ENCODE measurements around the gene RAB40B.
"Not testable (repeated sequence)": the region's sequence is repeated elsewhere in the genome, so short reads cannot be mapped to it uniquely, and the experiment has no call there.

RAB40B gene

GRCh38 chr17:82698065-82698973 lies at the start of gene RAB40B:
RAB40B (minus strand) TSS chr17:82698698; CDS start chr17:82698596, 102 bp downstream.
- H3K36me3 ChIP-seq (ENCODE audit: insufficient read depth, low read length), result no peaks in the 10 kb centered on the region
- H3K27ac ChIP-seq (ENCODE audit: low read depth, low read length), result no peak within 1 kb of the TSS
- H3K9me3 ChIP-seq (ENCODE audit: low read length), result no peaks in the 10 kb centered on the region
- H3K4me1 ChIP-seq (ENCODE audit: insufficient read depth, low read length), result peaks cover 11% of the 10 kb centered on the region
- peak within 1 kb of the TSS; percentile 70 to 80 for H3K4me3 ChIP-seq (ENCODE audit: low read depth in 1 of 2, low read length in 2 of 2)
- peaks cover 0 to 6% of the 10 kb centered on the region in 2 donors for H3K27me3 ChIP-seq (ENCODE audit: control insufficient read depth in 1 of 2, insufficient read depth in 2 of 2, low read length in 2 of 2)
- no peak within 1 kb of the TSS for H3K9ac ChIP-seq (ENCODE audit: low read length)

DNA sequence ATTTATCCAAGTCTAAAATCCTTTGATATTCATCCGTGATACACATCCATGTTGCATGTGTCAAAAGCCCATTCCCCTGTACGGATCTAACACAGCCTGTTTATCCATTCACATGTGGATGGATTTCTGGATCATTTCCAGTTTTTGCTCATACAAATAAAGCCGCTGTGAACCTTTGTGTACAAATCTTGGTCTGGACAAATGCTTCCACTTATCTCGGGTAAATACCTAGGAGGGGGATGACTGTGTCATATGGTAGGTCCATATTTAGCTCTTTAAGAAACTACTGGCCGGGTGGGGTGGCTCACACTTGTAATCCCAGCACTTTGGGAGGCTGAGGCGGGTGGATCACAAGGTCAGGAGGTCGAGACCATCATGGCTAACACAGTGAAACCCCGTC lies 47.0 kb upstream of the RAB40B start:
- H3K36me3 ChIP-seq (ENCODE audit: insufficient read depth, low read length), result peaks cover 27% of the 10 kb centered on the region
- no peaks in the 10 kb centered on the region for H3K27me3 ChIP-seq (ENCODE audit: control insufficient read depth in 1 of 2, insufficient read depth in 2 of 2, low read length in 2 of 2)
- H3K9ac ChIP-seq (ENCODE audit: low read length), result no peak overlapping the region
- no peak overlapping the region for H3K4me3 ChIP-seq (ENCODE audit: low read depth in 1 of 2, low read length in 2 of 2)
- no peaks in the 10 kb centered on the region for H3K4me1 ChIP-seq (ENCODE audit: insufficient read depth, low read length)
- H3K27ac ChIP-seq (ENCODE audit: low read depth, low read length), result no peak overlapping the region
- peaks cover 4% of the 10 kb centered on the region for H3K9me3 ChIP-seq (ENCODE audit: low read length)

DNA sequence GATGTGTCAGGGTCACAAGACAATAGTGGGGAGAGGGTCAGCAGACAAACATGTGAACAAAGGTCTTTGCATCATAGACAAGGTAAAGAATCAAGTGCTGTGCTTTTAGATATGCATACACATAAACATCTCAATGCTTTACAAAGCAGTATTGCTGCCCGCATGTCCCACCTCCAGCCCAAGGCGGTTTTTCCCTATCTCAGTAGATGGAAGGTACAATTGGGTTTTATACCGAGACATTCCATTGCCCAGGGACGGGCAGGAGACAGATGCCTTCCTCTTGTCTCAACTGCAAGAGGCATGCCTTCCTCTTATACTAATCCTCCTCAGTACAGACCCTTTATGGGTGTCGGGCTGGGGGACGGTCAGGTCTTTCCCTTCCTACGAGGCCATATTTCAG lies 46.2 kb upstream of the RAB40B start:
- H3K27ac ChIP-seq (ENCODE audit: low read depth, low read length), result not testable (repeated sequence)
- peaks cover 34% of the 10 kb centered on the region for H3K36me3 ChIP-seq (ENCODE audit: insufficient read depth, low read length)

DNA sequence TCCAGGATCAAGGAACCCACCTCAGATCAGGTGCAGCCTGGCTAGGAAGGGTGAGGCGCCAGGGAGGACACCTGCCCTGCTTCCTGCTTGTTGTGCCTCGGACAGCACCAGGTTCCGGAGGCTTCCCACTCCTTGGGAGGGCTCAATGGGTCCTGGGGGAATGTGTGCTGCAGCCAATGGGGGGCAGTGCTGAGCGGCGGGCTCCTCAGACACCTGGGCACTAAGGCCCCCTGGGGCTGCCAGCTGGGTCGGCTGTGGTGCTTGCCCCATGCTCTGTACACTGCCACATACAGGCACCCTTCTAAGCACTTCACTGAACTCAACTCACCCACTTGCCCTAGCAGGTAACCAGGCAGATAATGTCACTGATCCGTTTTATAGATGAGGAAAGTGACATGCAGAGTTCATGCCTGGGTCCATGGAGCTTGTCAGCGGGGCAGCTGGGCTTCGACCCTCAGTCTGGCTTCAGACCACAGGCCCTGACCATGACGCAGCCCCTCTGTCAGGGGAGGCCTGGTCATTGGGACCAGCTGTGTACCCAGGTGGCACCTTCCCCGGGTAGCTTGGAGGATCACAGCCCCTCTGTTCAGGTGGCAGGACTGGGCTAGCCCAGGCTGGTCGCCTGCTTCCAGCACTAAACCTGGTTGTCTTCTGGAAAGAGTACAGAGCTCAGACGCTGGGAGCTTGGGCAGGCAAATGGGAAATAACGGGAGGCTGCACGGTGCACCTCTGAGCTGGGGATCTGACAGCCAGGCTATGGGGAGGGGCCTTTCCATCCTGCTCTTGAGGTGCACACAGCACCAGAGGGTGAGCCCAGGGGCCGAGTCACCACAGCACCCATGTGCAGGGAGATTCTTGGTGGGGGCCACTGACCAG lies 45.1 kb upstream of the RAB40B start:
- Histone ChIP-seq H3K27ac (ENCODE audit: low read depth, low read length) (no peak overlapping the region), H3K36me3 (ENCODE audit: insufficient read depth, low read length) (peaks cover 34% of the 10 kb centered on the region), H3K4me3 (ENCODE audit: low read depth in 1 of 2, low read length in 2 of 2) (no peak overlapping the region), H3K4me1 (ENCODE audit: insufficient read depth, low read length) (no peaks in the 10 kb centered on the region), H3K9me3 (ENCODE audit: low read length) (peaks cover 9% of the 10 kb centered on the region), H3K9ac (ENCODE audit: low read length) (no peak overlapping the region), H3K27me3 (ENCODE audit: control insufficient read depth in 1 of 2, insufficient read depth in 2 of 2, low read length in 2 of 2) (no peaks in the 10 kb centered on the region)

More for the DNA sequence above, 46.2 kb upstream of the RAB40B start:
- not testable (repeated sequence) for H3K4me1 ChIP-seq (ENCODE audit: insufficient read depth, low read length); H3K9ac ChIP-seq (ENCODE audit: low read length); H3K9me3 ChIP-seq (ENCODE audit: low read length); H3K27me3 ChIP-seq (ENCODE audit: control insufficient read depth in 1 of 2, insufficient read depth in 2 of 2, low read length in 2 of 2); H3K4me3 ChIP-seq (ENCODE audit: low read depth in 1 of 2, low read length in 2 of 2)

GRCh38 chr17:82740906-82741759 lies 42.6 kb upstream of the RAB40B start:
- Histone ChIP-seq H3K27ac (ENCODE audit: low read depth, low read length) (no peak overlapping the region), H3K9me3 (ENCODE audit: low read length) (peaks cover 9% of the 10 kb centered on the region), H3K27me3 (ENCODE audit: control insufficient read depth in 1 of 2, insufficient read depth in 2 of 2, low read length in 2 of 2) (no peaks in the 10 kb centered on the region), H3K36me3 (ENCODE audit: insufficient read depth, low read length) (peaks cover 34% of the 10 kb centered on the region), H3K4me1 (ENCODE audit: insufficient read depth, low read length) (peaks cover 8% of the 10 kb centered on the region), H3K9ac (ENCODE audit: low read length) (no peak overlapping the region), H3K4me3 (ENCODE audit: low read depth in 1 of 2, low read length in 2 of 2) (no peak overlapping the region)

- H3K4me1 ChIP-seq (ENCODE audit: insufficient read depth, low read length), result peaks cover 10% of the 10 kb centered on the region
- no peaks in the 10 kb centered on the region for H3K27me3 ChIP-seq (ENCODE audit: control insufficient read depth in 1 of 2, insufficient read depth in 2 of 2, low read length in 2 of 2)
- no peak overlapping the region for H3K27ac ChIP-seq (ENCODE audit: low read depth, low read length)
- peaks cover 28% of the 10 kb centered on the region for H3K36me3 ChIP-seq (ENCODE audit: insufficient read depth, low read length)
- H3K4me3 ChIP-seq (ENCODE audit: low read depth in 1 of 2, low read length in 2 of 2), result no peak overlapping the region
- H3K9me3 ChIP-seq (ENCODE audit: low read length), result peaks cover 9% of the 10 kb centered on the region
- no peak overlapping the region for H3K9ac ChIP-seq (ENCODE audit: low read length)
Observed at GRCh38 chr17:82737967-82738877, 39.7 kb upstream of the RAB40B start.

DNA sequence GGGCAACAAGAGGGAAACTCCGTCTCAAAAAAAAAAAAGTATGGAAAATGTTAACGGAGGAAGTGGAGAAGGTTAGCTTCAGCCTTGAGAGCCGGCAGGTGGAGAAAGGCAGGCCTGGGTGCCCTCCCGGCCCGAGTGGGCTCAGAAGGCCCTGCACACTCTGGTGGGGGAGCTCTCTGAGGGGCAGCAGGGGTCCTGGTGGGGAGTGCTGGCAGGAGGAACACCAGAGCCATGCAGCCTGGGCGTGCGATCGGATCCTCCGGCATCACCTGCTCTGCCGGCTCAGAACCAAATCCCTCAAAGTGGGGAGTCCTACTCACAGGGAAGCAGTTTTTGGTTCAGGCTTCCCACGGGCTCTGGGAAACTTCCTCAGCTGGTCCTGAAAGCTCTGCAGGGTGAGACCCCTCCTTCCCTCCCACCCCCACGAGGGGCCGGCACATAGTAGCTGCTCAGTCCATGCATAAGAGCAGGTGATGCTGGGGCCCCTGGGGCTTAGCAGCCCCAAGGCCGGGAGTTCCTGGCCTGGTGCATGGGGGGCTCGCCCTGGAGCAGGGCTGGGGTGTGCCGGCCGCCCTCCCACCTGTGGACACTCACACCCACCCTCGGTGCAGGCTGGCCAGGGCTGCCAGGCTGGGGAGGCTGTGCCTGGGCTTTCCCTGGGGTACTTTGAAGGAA lies 38.1 kb upstream of the RAB40B start:
- H3K9ac ChIP-seq (ENCODE audit: low read length), result peak overlapping the region; percentile 53
- peaks cover 10% of the 10 kb centered on the region for H3K4me1 ChIP-seq (ENCODE audit: insufficient read depth, low read length)
- H3K27ac ChIP-seq (ENCODE audit: low read depth, low read length), result no peak overlapping the region
- H3K4me3 ChIP-seq (ENCODE audit: low read depth in 1 of 2, low read length in 2 of 2), result peak overlapping the region in 1 of 2 donors; percentile 70
- H3K27me3 ChIP-seq (ENCODE audit: control insufficient read depth in 1 of 2, insufficient read depth in 2 of 2, low read length in 2 of 2), result no peaks in the 10 kb centered on the region
- H3K9me3 ChIP-seq (ENCODE audit: low read length), result peaks cover 9% of the 10 kb centered on the region
- peaks cover 18% of the 10 kb centered on the region for H3K36me3 ChIP-seq (ENCODE audit: insufficient read depth, low read length)

DNA sequence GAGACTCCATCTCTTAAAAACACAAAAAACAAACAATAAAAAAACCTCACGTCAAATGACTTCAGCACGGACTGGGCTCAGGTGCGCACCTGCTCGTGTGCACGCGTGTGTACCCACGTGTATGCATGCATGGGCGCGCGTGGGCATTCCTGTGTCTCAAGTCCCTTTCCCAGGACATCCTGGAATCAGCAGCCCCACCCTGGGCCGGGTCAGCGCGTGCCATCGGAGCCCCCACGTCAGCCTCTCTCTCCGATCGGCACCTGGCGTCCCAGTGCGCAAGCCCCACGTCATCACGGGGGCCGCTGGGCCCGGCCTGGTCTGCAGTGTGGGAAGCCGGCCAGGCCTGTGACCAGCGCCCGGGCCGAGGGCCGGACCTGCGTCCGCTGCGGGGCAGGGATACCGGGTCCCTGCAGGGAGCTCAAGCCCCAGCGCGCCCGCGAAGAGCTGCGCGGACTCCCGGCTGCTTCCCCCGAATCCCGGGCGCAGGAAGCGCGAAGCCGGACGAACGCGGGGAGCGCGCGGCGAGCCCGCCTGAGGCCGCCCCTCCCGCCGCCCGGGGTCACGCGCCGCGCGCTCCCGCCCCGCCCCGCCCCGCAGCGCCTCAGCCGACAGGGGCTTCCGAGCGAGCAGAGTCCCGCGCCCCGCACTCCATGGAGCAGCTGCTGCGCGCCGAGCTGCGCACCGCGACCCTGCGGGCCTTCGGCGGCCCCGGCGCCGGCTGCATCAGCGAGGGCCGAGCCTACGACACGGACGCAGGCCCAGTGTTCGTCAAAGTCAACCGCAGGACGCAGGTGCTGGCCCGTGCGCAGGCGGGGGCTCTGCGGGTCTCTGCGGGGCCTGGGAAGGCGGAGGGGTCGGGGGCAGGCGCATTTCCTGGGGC lies 36.7 kb upstream of the RAB40B start, which contains the start of gene FN3K:
FN3K (plus strand) TSS at position 629 of the 880 bp plus-strand sequence; CDS start at position 651, 22 bp downstream.
- H3K9ac ChIP-seq (ENCODE audit: low read length), result peak within 1 kb of the TSS; percentile 53

GRCh38 chr17:82732118-82732743 lies 33.7 kb upstream of the RAB40B start:
- Histone ChIP-seq H3K36me3 (ENCODE audit: insufficient read depth, low read length) (no peaks in the 10 kb centered on the region), H3K27ac (ENCODE audit: low read depth, low read length) (no peak overlapping the region), H3K9ac (ENCODE audit: low read length) (no peak overlapping the region), H3K4me3 (ENCODE audit: low read depth in 1 of 2, low read length in 2 of 2) (no peak overlapping the region), H3K9me3 (ENCODE audit: low read length) (no peaks in the 10 kb centered on the region), H3K27me3 (ENCODE audit: control insufficient read depth in 1 of 2, insufficient read depth in 2 of 2, low read length in 2 of 2) (no peaks in the 10 kb centered on the region), H3K4me1 (ENCODE audit: insufficient read depth, low read length) (peaks cover 10% of the 10 kb centered on the region)

More for the DNA sequence above, 36.7 kb upstream of the RAB40B start, which contains the start of gene FN3K:
- Histone ChIP-seq H3K4me3 (ENCODE audit: low read depth in 1 of 2, low read length in 2 of 2) (peak within 1 kb of the TSS; percentile 68 to 70), H3K4me1 (ENCODE audit: insufficient read depth, low read length) (peaks cover 10% of the 10 kb centered on the region), H3K27me3 (ENCODE audit: control insufficient read depth in 1 of 2, insufficient read depth in 2 of 2, low read length in 2 of 2) (no peaks in the 10 kb centered on the region), H3K9me3 (ENCODE audit: low read length) (peaks cover 2% of the 10 kb centered on the region), H3K36me3 (ENCODE audit: insufficient read depth, low read length) (peaks cover 5% of the 10 kb centered on the region), H3K27ac (ENCODE audit: low read depth, low read length) (peak within 1 kb of the TSS; percentile 88)

Data from muscle layer of colon (tissue), 2 donors.